ENCODE results near the gene FYCO1.

- TF ChIP-seq POLR2AphosphoS5 (IDR thresholded peaks at IDR 0.05; ENCODE audit: borderline replicate concordance, low read depth, low read length) = no peak
- TF ChIP-seq EZH2 (IDR thresholded peaks at IDR 0.05) = no peak
Observed at GRCh38 chr3:45937206-45938042, 58.2 kb downstream of the FYCO1 start.

Measured in SK-N-MC (cell line).